ENCODE measurements around the gene ANKS1B.
A peak's percentile ranks its signal among the peaks of the same experiment; 100 is the strongest.

The ANKS1B gene

DNA sequence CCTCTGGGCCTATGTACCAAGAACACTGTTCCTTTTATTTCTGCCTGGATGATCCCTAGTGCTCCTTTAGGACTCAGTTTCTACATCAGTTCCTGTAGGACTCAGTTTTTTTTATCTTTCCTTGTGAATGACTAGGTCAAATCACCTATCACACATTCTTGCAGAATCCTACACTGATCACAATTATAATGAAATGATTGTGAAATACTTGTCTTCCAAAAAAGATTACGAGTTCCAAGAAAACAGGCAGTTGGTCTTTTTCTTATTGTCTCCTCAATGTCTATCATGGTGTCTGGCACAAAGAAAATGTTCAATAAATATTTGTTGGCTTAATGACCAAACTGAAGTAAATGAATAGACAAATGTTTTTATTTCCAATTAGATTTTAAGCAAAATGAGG, 432.7 kb downstream of the ANKS1B start:
- no peak for DNase-seq

GRCh38 chr12:99549651-99550050, 435.1 kb downstream of the ANKS1B start:
- peak; percentile 76 for DNase-seq

GRCh38 chr12:99549196-99549595, 435.5 kb downstream of the ANKS1B start:
- no peak for DNase-seq

DNA sequence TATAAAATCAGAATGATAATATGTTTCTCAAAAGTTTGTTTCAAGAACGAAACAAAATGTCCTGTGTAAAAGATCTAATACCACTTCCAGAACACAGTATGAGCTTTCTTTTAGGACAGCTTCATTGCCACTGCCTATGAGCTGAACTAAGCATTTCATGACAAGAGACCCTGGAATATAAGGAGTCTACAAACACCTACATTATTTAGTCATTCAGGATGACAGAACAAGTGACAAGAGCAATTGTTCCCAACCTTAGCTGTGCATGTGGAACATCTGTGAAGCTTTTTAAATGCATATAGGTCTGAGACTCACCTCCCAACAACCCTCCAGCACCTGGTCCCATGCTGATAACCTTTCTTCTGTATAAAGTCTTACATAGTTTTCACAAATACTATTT, 440.3 kb downstream of the ANKS1B start:
- DNase-seq, result no peak

- peak; percentile 69 for DNase-seq
Observed at GRCh38 chr12:99529966-99530365, 454.8 kb downstream of the ANKS1B start.

GRCh38 chr12:99528478-99528877, 456.3 kb downstream of the ANKS1B start:
- no peak for DNase-seq

DNA sequence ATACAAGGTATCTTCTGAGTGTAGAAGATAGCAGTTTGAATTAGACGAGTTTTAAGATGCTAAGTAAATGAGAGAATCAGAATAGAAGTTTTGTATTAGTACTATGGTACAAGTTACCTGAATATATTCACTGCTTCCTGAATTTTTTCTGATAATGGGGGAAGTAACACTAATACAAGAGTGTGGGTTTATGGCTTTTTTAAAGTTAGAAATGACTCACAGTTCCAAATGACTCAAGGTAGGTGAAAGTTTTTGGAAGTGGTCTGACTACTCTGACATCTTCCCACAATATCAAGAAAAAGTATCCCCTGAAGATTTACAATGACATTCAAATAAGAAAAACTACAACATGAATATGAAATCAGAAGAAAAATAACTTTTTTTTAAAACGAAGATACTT, 460.9 kb downstream of the ANKS1B start:
- no peak for DNase-seq

GRCh38 chr12:99522456-99522855, 462.3 kb downstream of the ANKS1B start:
- no peak for DNase-seq

DNA sequence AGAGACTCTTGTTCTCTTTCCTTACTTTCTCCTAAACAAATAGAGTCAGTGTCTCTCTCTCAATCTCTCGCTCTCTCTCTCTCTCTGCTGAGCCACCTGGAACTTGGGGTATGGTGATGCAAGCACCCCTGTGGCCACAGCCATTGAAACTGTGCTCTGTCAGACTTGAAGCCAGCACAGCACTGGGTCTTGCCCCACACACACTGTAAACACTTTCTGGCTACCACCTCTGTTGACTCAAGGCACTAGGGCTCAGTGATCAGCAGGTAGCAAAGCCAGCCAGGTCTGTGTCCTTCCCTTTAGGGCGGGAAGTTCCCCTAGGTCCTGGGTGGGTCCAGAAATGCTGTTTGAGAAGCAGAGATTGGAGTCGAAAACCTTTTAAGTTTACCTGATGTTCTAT, 463.1 kb downstream of the ANKS1B start:
- DNase-seq, result no peak

DNA sequence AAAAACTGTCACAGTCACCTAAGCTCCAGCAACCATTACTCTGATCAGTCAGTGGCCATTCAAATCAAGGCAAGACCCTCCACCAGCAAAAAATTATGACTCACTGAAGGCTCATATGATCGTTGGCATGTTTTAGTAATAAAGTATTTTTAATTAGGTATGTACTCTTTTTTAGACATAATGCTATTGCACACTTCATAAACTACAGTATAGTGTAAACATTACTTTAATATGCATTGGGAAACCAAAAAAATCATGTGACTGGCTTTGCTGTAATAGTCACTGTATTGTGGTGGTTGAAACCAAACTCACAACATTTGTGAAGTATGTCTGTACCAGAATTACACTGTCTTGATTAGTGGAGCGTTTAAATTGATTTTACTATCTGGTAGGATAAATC, 471.7 kb downstream of the ANKS1B start:
- no peak for DNase-seq

DNA sequence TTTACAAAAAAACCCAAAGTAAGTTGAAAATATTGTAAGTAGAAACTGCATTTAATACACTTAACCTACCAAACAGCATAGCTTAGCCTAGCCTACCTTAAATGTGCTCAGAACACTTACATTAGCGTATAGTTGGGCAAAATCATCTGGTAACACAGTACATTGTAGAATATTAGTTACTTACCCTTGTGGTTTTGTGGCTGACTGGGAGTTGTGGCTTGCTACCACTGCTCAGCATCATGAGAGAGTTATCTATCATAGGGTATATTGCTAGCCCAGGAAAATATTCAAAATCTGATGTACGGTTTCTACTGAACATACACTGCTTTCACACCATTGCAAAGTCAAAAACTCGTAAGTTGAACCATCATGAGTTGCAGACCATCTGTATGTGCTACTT, 478.9 kb downstream of the ANKS1B start:
- no peak for DNase-seq

DNA sequence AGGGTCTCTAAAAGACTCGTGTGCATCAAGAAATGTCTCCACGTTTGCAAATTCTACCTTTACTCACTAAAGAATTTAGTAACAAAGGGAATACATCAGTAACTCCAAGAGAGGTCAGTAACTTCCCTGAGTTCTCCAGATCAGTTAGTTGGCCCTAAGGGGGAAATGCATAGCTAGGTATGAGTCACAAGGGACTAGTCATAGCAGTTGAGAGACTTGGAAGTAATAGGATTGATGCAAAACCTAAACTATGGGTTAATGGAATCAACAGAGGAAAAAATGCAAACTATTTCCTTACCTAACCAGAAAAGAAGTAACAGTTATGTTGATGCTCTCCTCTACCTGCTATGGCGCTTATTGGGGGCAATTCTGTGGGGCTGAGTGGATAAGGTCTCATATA, 486.0 kb downstream of the ANKS1B start:
- DNase-seq, result peak; percentile 88

DNA sequence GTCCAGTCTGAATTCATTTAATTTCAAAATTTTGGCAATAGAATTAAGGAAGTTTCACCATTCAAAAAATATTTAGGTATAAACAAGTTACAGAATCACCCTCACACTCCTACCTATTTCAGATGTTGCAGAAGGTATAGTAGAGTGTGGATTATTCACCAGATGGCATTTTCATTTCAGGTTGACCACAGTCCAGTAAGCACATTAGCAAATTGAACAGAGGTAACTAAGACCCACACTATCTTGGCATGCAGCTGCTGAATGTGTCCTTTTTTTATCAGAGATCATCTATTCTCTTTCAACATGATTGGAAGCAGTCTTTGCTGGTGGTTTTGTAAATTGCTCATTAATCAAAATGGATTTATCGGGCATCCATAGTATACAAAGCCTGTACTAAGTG, 488.9 kb downstream of the ANKS1B start:
- no peak for DNase-seq

GRCh38 chr12:99493197-99493596, 491.5 kb downstream of the ANKS1B start:
- no peak for DNase-seq

DNA sequence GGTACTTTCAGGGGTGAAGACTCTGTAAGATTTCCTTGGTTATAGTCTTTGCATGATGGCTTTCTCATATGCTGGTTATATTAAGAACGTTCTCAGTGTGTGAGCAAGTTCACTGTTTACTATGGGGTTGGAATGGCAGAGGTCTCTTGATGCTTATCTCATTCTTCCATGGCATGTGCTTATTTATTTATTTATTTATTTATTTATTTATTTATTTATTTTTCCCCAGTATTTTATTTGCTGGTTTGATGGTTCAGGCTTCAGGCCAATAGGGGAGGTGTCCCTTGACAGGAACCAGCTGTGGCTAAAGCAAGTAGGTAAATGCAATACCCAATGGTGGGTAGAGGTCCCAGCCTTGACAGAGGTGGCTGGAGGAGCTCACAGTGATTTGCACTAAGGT, 498.5 kb downstream of the ANKS1B start:
- DNase-seq, result no peak

- no peak for DNase-seq
Observed at GRCh38 chr12:99479149-99479548, 505.6 kb downstream of the ANKS1B start.

DNA sequence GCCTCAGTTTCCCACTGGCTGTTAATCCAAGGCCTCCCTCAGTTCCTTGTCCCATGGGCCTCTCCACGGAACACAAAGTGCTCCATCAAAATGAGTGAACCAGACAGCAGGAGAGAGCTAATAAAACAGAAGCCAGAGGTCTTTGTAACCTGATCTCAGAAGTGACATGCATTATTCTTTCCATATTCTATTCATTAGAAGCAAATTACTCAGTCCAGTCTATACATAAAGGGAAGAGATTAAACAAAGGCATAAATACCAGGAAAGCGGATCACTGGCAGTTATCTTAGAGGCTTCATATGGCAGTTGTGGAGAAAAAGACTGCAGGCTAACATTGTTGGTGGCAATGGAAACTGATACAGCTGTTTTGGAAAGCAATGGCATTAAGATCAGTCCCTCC, 507.8 kb downstream of the ANKS1B start:
- DNase-seq, result no peak

- DNase-seq, result peak; percentile 100
Observed at GRCh38 chr12:99455350-99456035, 529.2 kb downstream of the ANKS1B start.

DNA sequence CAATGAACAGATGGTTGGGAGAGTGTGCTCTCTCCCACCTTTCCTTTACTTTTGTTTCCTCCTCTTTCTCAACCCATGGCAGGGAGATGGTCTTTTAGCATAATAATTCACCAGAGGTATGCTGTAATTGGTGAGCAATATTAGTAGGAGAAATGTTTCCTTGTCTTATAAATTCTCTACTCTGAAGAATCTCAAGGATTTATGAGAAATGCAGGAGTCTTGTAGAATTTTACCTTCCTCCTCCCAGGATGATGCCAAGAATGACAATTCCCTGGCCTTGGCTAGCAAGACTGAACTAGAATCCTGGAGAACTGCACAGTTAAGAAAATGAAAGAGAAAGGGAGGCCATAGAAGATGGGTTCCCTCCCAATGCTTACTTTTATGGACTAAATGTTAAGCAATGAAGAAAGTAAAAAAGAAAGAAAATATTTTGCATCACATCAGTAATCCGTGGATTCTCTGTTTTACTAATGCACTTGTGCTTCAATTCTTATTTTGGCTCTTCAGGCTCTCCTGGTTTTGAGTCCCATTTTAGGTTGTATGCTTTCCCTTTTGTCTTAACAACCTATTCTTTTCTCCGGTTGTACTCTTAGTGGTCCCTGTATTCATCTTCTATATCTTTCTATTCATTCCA, 530.1 kb downstream of the ANKS1B start:
- no peak for DNase-seq

DNA sequence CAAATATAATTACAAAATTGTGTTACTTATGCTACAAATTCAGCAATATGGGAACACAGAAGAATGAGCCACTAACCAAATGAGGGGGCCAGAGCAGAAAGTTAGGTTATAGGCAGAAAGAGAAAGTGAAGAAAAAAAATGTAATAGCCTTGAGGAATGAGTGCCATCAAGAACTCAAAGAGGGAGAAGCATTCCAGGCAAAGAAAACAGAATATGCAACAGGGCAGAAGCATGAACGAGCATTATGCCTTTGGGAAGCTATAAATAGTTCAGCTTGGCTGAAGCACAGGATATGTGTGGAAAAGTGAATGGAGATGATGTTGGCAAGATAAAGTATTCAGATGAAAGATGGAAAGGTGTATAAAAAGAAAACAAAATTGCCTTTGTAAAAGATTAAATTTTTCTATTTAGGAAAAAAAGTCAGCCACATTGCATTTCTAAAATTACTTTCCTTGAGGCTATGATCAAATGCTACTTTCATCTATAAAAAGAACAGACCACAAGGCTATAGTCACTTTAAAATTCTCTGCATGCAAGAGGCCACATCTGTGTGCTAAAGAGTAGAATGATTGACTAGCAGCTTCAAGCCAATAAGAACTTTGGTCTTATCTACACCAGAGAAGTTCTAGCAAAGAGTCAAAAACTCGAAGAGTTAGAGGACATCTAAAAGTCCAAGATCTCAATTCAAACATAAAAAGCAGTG, 530.7 kb downstream of the ANKS1B start:
- DNase-seq, result no peak

DNA sequence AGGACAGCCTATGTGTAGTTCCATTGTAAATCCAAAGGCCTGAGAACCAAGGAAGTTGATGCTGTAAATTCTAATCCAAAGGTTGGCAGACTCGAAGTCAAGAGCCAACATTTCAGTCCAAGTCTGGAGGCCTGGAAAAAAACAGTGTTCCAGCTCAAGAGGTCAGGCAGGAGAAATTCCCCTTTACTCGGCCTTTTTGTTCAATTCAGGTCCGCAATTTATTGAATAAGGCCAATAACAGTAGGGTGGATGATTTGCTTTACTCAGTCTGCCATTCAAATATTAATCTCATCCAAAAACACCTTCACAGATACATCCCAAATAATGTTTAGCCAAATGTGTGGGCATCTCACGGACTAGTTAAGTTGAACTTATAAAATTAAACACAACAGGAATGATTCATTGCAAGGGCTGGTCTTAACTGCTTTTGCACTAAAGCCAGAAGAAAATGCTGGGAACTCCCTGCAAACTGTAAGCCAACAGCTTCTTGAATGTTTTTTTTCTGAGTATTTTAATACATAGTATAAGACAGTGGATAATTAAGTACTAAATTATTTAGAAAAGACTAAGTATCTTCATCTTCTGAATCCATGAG, 534.6 kb downstream of the ANKS1B start:
- no peak for DNase-seq

GRCh38 chr12:99444859-99445316, 539.8 kb downstream of the ANKS1B start:
- no peak for DNase-seq

DNA sequence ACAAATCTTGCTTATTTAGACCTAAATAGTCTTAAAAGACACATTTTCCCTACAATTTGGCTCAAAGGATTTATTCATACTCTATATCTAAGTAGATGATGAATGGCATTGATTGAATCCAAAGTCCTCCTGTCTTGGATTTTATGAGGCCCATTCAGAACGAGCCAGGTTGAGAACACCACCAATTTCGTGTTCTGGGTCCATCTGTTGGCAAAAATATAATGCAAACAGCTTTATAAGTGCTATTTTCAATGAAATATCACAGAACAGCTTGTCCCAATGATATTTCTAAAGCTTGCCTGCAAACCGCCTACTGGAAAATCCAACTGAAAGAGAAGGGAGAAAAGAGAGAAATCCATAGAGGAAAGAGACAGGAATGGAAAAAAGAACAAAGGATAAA, 542.0 kb downstream of the ANKS1B start:
- no peak for DNase-seq

- no peak for DNase-seq
Observed at GRCh38 chr12:99439399-99439798, 545.3 kb downstream of the ANKS1B start.

Measured in islet precursor cell (in vitro differentiated cells).